Fibroblast of skin of abdomen (primary cell): ENCODE results near the gene STEAP3.

Source experiments
- DNase-seq: peaks from one replicate; pipeline ENCODE4 v3.0.0-alpha.2; 2013

Gene STEAP3

GRCh38 chr2:119198240-119198840, 25.3 kb upstream of the STEAP3 start:
- peak; percentile 52 for DNase-seq

GRCh38 chr2:119201815-119202214, 21.8 kb upstream of the STEAP3 start:
- no peak for DNase-seq

- no peak for DNase-seq
These were observed 20.9 kb upstream of the STEAP3 start for GRCh38 chr2:119202610-119203310.

- DNase-seq = no peak
These were observed 19.1 kb upstream of the STEAP3 start for GRCh38 chr2:119204525-119204924.

- DNase-seq = no peak
These were observed 18.5 kb upstream of the STEAP3 start for GRCh38 chr2:119205001-119205706.

- DNase-seq = no peak
These were observed 17.4 kb upstream of the STEAP3 start for GRCh38 chr2:119206201-119206600.

GRCh38 chr2:119207447-119207846, 16.2 kb upstream of the STEAP3 start:
- no peak for DNase-seq

- no peak for DNase-seq
These were observed 14.8 kb upstream of the STEAP3 start for GRCh38 chr2:119208791-119209203.

- no peak for DNase-seq
These were observed 11.4 kb upstream of the STEAP3 start for GRCh38 chr2:119212139-119212800.

- no peak for DNase-seq
These were observed 9.1 kb upstream of the STEAP3 start for GRCh38 chr2:119214453-119215037.

- no peak for DNase-seq
These were observed 6.6 kb upstream of the STEAP3 start for GRCh38 chr2:119216994-119217393.

- DNase-seq = peak; percentile 80
These were observed 5.1 kb upstream of the STEAP3 start for GRCh38 chr2:119218478-119219064.

GRCh38 chr2:119219873-119220272, 3.8 kb upstream of the STEAP3 start:
- DNase-seq = no peak

GRCh38 chr2:119220720-119221301, 2.8 kb upstream of the STEAP3 start:
- no peak for DNase-seq

GRCh38 chr2:119221609-119222008, 2.0 kb upstream of the STEAP3 start:
- DNase-seq = no peak

- DNase-seq = no peak
These were observed 1.4 kb upstream of the STEAP3 start for GRCh38 chr2:119222213-119222612.

GRCh38 chr2:119222863-119223520, 642 bp upstream of the STEAP3 start:
- DNase-seq = no peak

GRCh38 chr2:119224391-119225104, 914 bp downstream of the STEAP3 start:
- no peak for DNase-seq

GRCh38 chr2:119225105-119225865, 1.7 kb downstream of the STEAP3 start:
- no peak for DNase-seq

- DNase-seq = no peak
These were observed 2.3 kb downstream of the STEAP3 start for GRCh38 chr2:119225926-119226325.
